Tibial nerve (tissue), 4 donors: ENCODE measurements around the gene UBE2I.

Experiments used
- EP300 ChIP-seq, 2 donors: sonication (generic); formaldehyde crosslinking; IDR thresholded peaks; one replicate each; pipeline ENCODE4 v1.6.1; 2017; ENCODE audit warnings: antibody characterized with exemption in 2 of 2, mild to moderate bottlenecking in 1 of 2
- POLR2A ChIP-seq, 2 donors: fragments of 450-650 bp; IDR thresholded peaks; one replicate each; pipeline ENCODE4 v1.6.1; 2017; ENCODE audit warnings: antibody characterized with exemption in 2 of 2, mild to moderate bottlenecking in 2 of 2, moderate library complexity in 2 of 2
- TF ChIP-seq, protein P1 (sequence below), 5 experiments: fragments of 200-600 bp in 3 of 5; fragments of 450-650 bp in 2 of 5; sonication (generic) in 3 of 5; IDR thresholded peaks; one replicate each; pipeline ENCODE4 v1.5.1; 2016 to 2019; ENCODE audit warnings: antibody characterized with exemption in 5 of 5, mild to moderate bottlenecking in 3 of 5, moderate library complexity in 2 of 5

DNA sequence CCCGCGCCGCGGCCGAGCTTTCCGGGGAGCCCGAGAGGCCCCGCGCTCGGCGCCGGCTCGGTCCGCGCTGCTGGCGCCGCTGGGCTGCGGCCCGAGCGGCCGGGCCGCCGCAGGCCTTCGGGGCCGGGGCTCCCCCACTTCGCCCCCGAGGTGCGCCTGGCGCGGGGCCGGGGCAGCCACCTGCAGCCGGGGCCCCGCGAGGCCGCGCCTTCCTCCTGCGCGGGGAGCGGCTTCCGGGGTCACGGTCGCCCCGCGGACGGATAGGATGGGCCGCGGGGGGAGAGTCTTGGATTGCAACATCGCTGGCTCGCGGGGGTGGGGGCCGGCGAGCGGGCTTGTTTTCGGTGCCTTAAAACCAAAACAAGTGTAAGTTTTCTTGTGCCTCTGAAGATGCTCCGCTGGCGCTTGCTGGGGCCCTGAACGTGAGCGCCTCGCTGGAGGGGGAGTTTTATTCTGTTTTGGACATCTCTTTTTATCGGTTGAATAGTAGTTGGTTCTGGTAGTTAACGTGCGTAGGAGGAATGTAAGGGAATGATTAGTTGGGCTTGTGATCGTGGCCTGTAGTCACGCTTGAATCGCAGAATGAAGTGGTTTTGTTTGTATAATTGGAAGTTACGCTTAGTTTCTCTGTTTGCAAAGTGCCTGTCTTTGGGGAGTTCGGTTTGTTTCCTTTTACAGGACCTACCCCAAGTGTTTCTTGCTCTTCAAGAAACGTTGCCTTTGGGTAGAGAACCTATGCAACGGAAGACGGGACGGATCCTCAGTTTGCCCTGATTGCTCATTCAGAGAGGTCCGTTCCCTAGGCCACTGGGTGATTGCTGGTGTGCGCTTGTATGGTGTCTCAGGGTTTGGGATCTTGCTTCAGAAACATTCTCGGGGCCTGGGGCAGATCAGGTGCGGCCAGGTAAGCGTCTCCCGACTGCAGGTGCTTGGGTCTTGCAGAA is 724 bp downstream of the UBE2I start:
- TF ChIP-seq EP300 (IDR thresholded peaks at IDR 0.05) (no peak), POLR2A (IDR thresholded peaks at IDR 0.05) (no peak)
- TF ChIP-seq, protein P1, sequence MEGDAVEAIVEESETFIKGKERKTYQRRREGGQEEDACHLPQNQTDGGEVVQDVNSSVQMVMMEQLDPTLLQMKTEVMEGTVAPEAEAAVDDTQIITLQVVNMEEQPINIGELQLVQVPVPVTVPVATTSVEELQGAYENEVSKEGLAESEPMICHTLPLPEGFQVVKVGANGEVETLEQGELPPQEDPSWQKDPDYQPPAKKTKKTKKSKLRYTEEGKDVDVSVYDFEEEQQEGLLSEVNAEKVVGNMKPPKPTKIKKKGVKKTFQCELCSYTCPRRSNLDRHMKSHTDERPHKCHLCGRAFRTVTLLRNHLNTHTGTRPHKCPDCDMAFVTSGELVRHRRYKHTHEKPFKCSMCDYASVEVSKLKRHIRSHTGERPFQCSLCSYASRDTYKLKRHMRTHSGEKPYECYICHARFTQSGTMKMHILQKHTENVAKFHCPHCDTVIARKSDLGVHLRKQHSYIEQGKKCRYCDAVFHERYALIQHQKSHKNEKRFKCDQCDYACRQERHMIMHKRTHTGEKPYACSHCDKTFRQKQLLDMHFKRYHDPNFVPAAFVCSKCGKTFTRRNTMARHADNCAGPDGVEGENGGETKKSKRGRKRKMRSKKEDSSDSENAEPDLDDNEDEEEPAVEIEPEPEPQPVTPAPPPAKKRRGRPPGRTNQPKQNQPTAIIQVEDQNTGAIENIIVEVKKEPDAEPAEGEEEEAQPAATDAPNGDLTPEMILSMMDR (IDR thresholded peaks at IDR 0.05), result no peak
